ENCODE data around the gene TPRA1.

The TPRA1 gene

GRCh38 chr3:127624063-127624462, 33.5 kb upstream of the TPRA1 start:
- H3K9me3 Mint-ChIP-seq: no peaks in the 10 kb centered on the region
- DNase-seq (no peak), ATAC-seq (no peak)
- no peak overlapping the region for H3K4me3 Mint-ChIP-seq
- no peak overlapping the region for H3K27ac Mint-ChIP-seq
- H3K36me3 Mint-ChIP-seq (ENCODE audit: low read depth): peaks cover 37% of the 10 kb centered on the region
- peaks cover 23% of the 10 kb centered on the region for H3K4me1 Mint-ChIP-seq
- H3K27me3 Mint-ChIP-seq: peaks cover 23% of the 10 kb centered on the region

DNA sequence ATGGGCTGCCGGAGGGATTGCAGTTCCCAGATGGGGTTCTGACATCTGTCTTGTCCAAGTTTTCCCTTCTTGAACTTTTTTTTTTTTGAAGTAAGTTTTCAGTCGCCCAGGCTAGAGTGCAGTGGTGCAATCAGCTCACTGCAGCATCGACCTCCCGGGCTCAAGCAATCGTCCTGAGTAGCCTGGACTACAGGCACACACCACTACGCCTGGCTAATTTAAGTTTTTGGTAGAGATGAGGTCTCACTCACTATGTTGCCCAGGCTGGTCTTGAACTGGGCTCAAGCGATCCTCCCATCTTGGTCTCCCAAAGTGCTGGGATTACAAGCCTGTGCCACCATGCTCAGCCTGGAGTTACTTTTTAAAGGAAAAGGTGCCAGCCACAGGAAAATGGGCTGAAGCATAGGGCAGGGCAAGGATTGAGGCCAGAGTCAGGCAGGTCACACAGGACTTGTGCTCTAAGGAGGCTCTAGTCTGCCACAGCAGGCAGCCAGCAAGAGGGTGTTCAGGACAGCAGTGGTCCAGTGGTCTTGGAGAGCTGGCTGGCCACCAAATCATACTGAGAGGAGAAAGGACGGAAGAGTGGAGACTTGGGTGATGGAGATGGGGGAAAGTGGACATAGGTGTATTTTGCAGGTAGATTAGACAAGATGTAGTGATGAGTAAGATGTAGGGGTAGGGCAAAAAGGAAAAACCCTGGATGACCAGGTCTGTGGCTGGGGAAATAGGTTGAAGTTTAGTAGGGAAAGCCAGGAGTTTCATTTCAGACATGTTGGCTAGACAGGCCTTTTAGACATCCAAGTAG, 32.4 kb upstream of the TPRA1 start:
- no peak for ATAC-seq
- H3K27ac Mint-ChIP-seq: no peak overlapping the region
- H3K9me3 Mint-ChIP-seq: no peaks in the 10 kb centered on the region

GRCh38 chr3:127622031-127622430, 31.5 kb upstream of the TPRA1 start:
- Mint-ChIP-seq H3K9me3 (no peaks in the 10 kb centered on the region), H3K27me3 (peaks cover 8% of the 10 kb centered on the region), H3K4me1 (peaks cover 15% of the 10 kb centered on the region), H3K36me3 (ENCODE audit: low read depth) (peaks cover 52% of the 10 kb centered on the region), H3K27ac (no peak overlapping the region), H3K4me3 (no peak overlapping the region)
- ATAC-seq: no peak
- DNase-seq: no peak

More for the DNA sequence above, 32.4 kb upstream of the TPRA1 start:
- peak overlapping the region; percentile 4 for H3K4me3 Mint-ChIP-seq
- peaks cover 45% of the 10 kb centered on the region for H3K36me3 Mint-ChIP-seq (ENCODE audit: low read depth)
- DNase-seq: no peak
- peaks cover 16% of the 10 kb centered on the region for H3K27me3 Mint-ChIP-seq
- peaks cover 18% of the 10 kb centered on the region for H3K4me1 Mint-ChIP-seq

GRCh38 chr3:127620637-127621375, 30.3 kb upstream of the TPRA1 start:
- Mint-ChIP-seq H3K9me3 (no peaks in the 10 kb centered on the region), H3K27ac (no peak overlapping the region), H3K4me3 (no peak overlapping the region), H3K27me3 (peaks cover 2% of the 10 kb centered on the region), H3K4me1 (peaks cover 5% of the 10 kb centered on the region), H3K36me3 (ENCODE audit: low read depth) (peaks cover 65% of the 10 kb centered on the region)
- DNase-seq: no peak
- ATAC-seq: no peak

- DNase-seq (no peak), ATAC-seq (no peak)
- no peak overlapping the region for H3K4me3 Mint-ChIP-seq
- no peak overlapping the region for H3K27ac Mint-ChIP-seq
- H3K36me3 Mint-ChIP-seq (ENCODE audit: low read depth): peaks cover 80% of the 10 kb centered on the region
- H3K27me3 Mint-ChIP-seq: no peaks in the 10 kb centered on the region
- peaks cover 2% of the 10 kb centered on the region for H3K4me1 Mint-ChIP-seq
- no peaks in the 10 kb centered on the region for H3K9me3 Mint-ChIP-seq
These were observed 28.4 kb upstream of the TPRA1 start for GRCh38 chr3:127618891-127619290.

DNA sequence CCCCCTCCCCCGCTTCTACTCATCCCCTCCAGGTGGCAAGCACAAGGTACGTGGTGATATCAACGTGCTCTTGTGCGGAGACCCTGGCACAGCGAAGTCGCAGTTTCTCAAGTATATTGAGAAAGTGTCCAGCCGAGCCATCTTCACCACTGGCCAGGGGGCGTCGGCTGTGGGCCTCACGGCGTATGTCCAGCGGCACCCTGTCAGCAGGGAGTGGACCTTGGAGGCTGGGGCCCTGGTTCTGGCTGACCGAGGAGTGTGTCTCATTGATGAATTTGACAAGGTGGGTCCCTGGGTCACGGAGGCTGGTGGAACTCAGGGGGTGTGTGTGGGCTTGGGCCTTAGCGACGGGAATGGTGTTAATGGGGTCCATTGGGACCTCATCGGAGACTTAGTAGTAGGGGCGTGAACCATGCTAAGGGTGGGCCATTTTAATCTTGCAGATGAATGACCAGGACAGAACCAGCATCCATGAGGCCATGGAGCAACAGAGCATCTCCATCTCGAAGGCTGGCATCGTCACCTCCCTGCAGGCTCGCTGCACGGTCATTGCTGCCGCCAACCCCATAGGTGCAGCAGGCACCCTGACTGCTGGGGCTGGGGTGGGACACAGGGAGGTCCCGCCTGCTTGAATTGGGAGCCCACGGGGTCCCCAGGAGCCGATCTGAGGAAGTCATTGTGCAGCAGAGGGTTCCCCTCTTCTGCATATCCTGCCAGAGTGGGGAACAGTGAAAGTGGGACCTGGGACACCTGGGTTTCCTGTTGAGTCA, 26.5 kb upstream of the TPRA1 start:
- Mint-ChIP-seq H3K27ac (no peak overlapping the region), H3K4me3 (no peak overlapping the region), H3K4me1 (peaks cover 4% of the 10 kb centered on the region), H3K9me3 (no peaks in the 10 kb centered on the region), H3K27me3 (no peaks in the 10 kb centered on the region), H3K36me3 (ENCODE audit: low read depth) (peaks cover 84% of the 10 kb centered on the region)
- ATAC-seq (no peak), DNase-seq (no peak)

GRCh38 chr3:127615631-127616305, 25.2 kb upstream of the TPRA1 start:
- ATAC-seq (no peak), DNase-seq (no peak)
- H3K36me3 Mint-ChIP-seq (ENCODE audit: low read depth): peaks cover 80% of the 10 kb centered on the region
- no peaks in the 10 kb centered on the region for H3K27me3 Mint-ChIP-seq
- no peak overlapping the region for H3K27ac Mint-ChIP-seq
- H3K4me3 Mint-ChIP-seq: no peak overlapping the region
- H3K9me3 Mint-ChIP-seq: no peaks in the 10 kb centered on the region
- H3K4me1 Mint-ChIP-seq: peaks cover 5% of the 10 kb centered on the region

DNA sequence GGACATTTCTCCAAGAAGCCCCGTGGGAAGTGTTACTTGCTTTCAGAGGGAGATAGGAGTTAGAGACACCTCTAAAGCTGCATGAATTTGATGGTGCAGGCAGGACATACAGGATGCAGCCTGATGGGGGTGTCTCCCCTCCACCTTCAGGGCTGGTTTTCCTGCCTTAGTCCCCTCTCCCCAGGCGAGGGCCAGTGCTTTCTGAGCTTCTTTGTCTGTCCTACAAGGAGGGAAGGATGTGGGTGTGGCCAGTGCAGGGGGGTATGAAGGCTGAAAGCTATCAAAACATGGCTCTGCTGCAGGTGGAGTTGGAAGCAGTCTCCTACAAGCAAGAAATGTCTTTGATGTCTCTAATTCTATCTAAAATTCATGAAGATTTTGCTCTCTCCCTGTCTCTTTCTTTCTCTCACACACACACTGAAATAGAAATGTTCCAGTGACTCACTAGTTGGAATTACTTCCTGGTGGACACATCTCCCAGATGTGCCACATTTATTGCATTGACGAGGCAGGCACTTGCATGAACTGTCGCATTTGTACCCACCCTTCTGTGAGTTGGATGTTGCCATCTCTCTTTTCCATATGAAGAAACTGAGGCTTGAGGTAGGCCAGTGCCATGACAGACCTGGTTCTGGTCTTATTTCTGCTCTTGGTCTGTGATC, 24.5 kb upstream of the TPRA1 start:
- H3K9me3 Mint-ChIP-seq: no peaks in the 10 kb centered on the region
- H3K36me3 Mint-ChIP-seq (ENCODE audit: low read depth): peaks cover 80% of the 10 kb centered on the region
- H3K27ac Mint-ChIP-seq: no peak overlapping the region
- peaks cover 5% of the 10 kb centered on the region for H3K4me1 Mint-ChIP-seq
- DNase-seq: no peak
- no peaks in the 10 kb centered on the region for H3K27me3 Mint-ChIP-seq
- no peak for ATAC-seq
- no peak overlapping the region for H3K4me3 Mint-ChIP-seq

- no peak for DNase-seq
- no peak overlapping the region for H3K4me3 Mint-ChIP-seq
- H3K27me3 Mint-ChIP-seq: no peaks in the 10 kb centered on the region
- H3K36me3 Mint-ChIP-seq (ENCODE audit: low read depth): peaks cover 81% of the 10 kb centered on the region
- ATAC-seq: no peak
- peaks cover 5% of the 10 kb centered on the region for H3K4me1 Mint-ChIP-seq
- H3K9me3 Mint-ChIP-seq: no peaks in the 10 kb centered on the region
- H3K27ac Mint-ChIP-seq: no peak overlapping the region
These were observed 22.9 kb upstream of the TPRA1 start for GRCh38 chr3:127613406-127613805.

DNA sequence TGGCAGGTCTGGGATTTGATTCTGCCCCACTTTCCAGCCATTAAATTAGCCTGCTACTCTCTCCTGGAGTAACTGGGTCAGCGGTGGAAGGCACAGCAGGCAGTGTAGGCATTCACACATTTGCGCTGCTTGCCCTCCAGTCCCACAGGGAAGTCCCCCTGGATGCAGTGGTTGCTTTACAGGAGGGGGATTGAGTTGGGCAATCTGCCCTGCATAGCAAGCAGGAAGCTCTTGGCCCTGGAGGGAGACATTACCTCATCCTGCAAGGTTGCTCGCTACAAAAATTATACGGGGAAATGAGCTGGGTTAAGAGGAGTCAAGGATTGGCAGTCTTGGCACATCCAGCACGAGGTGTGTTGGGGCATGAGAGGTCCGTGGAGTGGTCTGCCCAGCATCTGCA, 22.4 kb upstream of the TPRA1 start:
- H3K27me3 Mint-ChIP-seq: no peaks in the 10 kb centered on the region
- H3K4me1 Mint-ChIP-seq: peaks cover 5% of the 10 kb centered on the region
- no peak overlapping the region for H3K27ac Mint-ChIP-seq
- DNase-seq: no peak
- H3K36me3 Mint-ChIP-seq (ENCODE audit: low read depth): peaks cover 80% of the 10 kb centered on the region
- no peak overlapping the region for H3K4me3 Mint-ChIP-seq
- no peak for ATAC-seq
- H3K9me3 Mint-ChIP-seq: no peaks in the 10 kb centered on the region

DNA sequence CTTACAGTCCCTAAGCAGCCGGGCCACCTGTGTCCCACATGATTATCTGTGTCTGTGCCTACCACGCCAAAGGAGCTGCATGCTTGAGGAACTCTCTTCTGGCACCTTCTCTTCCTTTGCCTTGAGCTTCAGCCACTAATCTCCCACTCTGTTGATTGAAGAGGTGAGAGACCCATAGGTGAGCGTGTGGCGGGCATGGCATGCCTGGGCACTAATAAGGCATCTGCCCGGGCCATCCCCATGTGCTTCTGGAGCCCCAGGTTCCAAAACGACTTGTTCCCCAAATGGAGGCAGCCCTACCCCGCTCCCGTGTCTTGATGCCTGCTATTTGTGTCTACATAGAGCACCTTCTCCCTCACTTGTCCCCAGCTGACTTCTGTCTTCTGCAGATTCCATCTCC, 20.7 kb upstream of the TPRA1 start:
- ATAC-seq (no peak), DNase-seq (no peak)
- no peaks in the 10 kb centered on the region for H3K27me3 Mint-ChIP-seq
- no peak overlapping the region for H3K27ac Mint-ChIP-seq
- H3K36me3 Mint-ChIP-seq (ENCODE audit: low read depth): peaks cover 80% of the 10 kb centered on the region
- peaks cover 4% of the 10 kb centered on the region for H3K4me1 Mint-ChIP-seq
- H3K4me3 Mint-ChIP-seq: no peak overlapping the region
- no peaks in the 10 kb centered on the region for H3K9me3 Mint-ChIP-seq

GRCh38 chr3:127610105-127610504, 19.6 kb upstream of the TPRA1 start:
- Mint-ChIP-seq H3K27ac (no peak overlapping the region), H3K27me3 (no peaks in the 10 kb centered on the region), H3K9me3 (no peaks in the 10 kb centered on the region), H3K36me3 (ENCODE audit: low read depth) (peaks cover 77% of the 10 kb centered on the region), H3K4me3 (no peak overlapping the region), H3K4me1 (peaks cover 3% of the 10 kb centered on the region)
- ATAC-seq: no peak
- no peak for DNase-seq

- no peak for DNase-seq
- Mint-ChIP-seq H3K36me3 (ENCODE audit: low read depth) (peaks cover 78% of the 10 kb centered on the region), H3K9me3 (no peaks in the 10 kb centered on the region), H3K27me3 (no peaks in the 10 kb centered on the region), H3K27ac (no peak overlapping the region), H3K4me3 (no peak overlapping the region), H3K4me1 (peaks cover 7% of the 10 kb centered on the region)
- no peak for ATAC-seq
These were observed 17.8 kb upstream of the TPRA1 start for GRCh38 chr3:127608362-127608718.

Data from activated naive CD8-positive, alpha-beta T cell treated with anti-CD3 and anti-CD28 coated beads, Interleukin-2, amount 50 U/mL, for 24 hours (primary cell).